Neural progenitor cell (in vitro differentiated cells): Measurements from ENCODE around the gene APLF. TPM values are rescaled to one million over a fixed set of nuclear protein-coding genes. Genes with fewer than 3 reads are reported as not detected.

ENCODE experiments used
- DNase-seq: peaks from one replicate; pipeline ENCODE4 v3.0.0-alpha.2; 2016; ENCODE audit warnings: low spot score
- H2AFZ ChIP-seq: fragments of 200-600 bp; sonication (generic); replicated peaks from 2 replicates; pipeline ENCODE4 v1.6.1; 2016; ENCODE audit warnings: antibody characterized with exemption
- H3F3A ChIP-seq: fragments of 200-600 bp; sonication (generic); 2 replicates; pipeline ENCODE4 v1.6.1; 2016; ENCODE audit warnings: antibody characterized with exemption, low read depth
- H3K27ac ChIP-seq: fragments of 200-600 bp; sonication (generic); 2 replicates; pipeline ENCODE4 v1.5.1; 2016; ENCODE audit warnings: mild to moderate bottlenecking
- H3K27me3 ChIP-seq: fragments of 200-600 bp; sonication (generic); 2 replicates; pipeline ENCODE4 v1.6.1; 2016; ENCODE audit warnings: mild to moderate bottlenecking, moderate library complexity
- H3K36me3 ChIP-seq: fragments of 200-600 bp; sonication (generic); 2 replicates; pipeline ENCODE4 v1.5.1; 2016
- H3K4me1 ChIP-seq: fragments of 200-600 bp; sonication (generic); 2 replicates; pipeline ENCODE4 v1.6.1; 2016; ENCODE audit warnings: mixed run types
- H3K4me2 ChIP-seq: fragments of 200-600 bp; sonication (generic); 2 replicates; pipeline ENCODE4 v1.6.1; 2016
- H3K4me3 ChIP-seq: fragments of 200-600 bp; sonication (generic); 2 replicates; pipeline ENCODE4 v1.5.1; 2016
- H3K79me2 ChIP-seq: fragments of 200-600 bp; sonication (generic); 2 replicates; pipeline ENCODE4 v1.6.1; 2016; ENCODE audit warnings: low read depth
- H3K9ac ChIP-seq: fragments of 200-600 bp; sonication (generic); 2 replicates; pipeline ENCODE4 v1.6.1; 2016
- H3K9me3 ChIP-seq: fragments of 200-600 bp; sonication (generic); 2 replicates; pipeline ENCODE4 v1.5.1; 2016; ENCODE audit warnings: low read depth
- H4K20me1 ChIP-seq: fragments of 200-600 bp; sonication (generic); 2 replicates; pipeline ENCODE4 v1.6.1; 2016; ENCODE audit warnings: low read depth
- H3K27ac Mint-ChIP-seq: 3 replicates; pipeline ENCODE4 v1.8.0; 2021; ENCODE audit warnings: mixed read lengths
- H3K27me3 Mint-ChIP-seq: 2 replicates; pipeline ENCODE4 v1.8.0; 2022; ENCODE audit warnings: low read depth, mild to moderate bottlenecking, inconsistent platforms, moderate library complexity, mixed read lengths; ENCODE audit not compliant: insufficient read depth
- H3K36me3 Mint-ChIP-seq: 3 replicates; pipeline ENCODE4 v1.8.0; 2021; ENCODE audit warnings: mixed read lengths
- H3K4me1 Mint-ChIP-seq: 3 replicates; pipeline ENCODE4 v1.8.0; 2021; ENCODE audit warnings: mixed read lengths
- H3K4me3 Mint-ChIP-seq: 3 replicates; pipeline ENCODE4 v1.8.0; 2021; ENCODE audit warnings: mild to moderate bottlenecking, moderate library complexity, mixed read lengths
- H3K9me3 Mint-ChIP-seq: 3 replicates; pipeline ENCODE4 v1.8.0; 2020; ENCODE audit warnings: mixed read lengths
- EZH2 ChIP-seq: fragments of 200-600 bp; sonication (generic); IDR thresholded peaks from 2 replicates; pipeline ENCODE4 v1.6.1; 2017; ENCODE audit warnings: antibody characterized with exemption, mild to moderate bottlenecking, moderate library complexity
- EZH2phosphoT487 ChIP-seq: fragments of 200-600 bp; sonication (generic); IDR thresholded peaks from 2 replicates; pipeline ENCODE4 v1.6.1; 2017; ENCODE audit warnings: antibody characterized with exemption
- total RNA-seq: library from RNA; depleted of rRNA; stranded (reverse); fragments of >200 nt; gene quantifications from 2 replicates; pipeline ENCODE4 v1.2.3, GENCODE V29; 2015; ENCODE audit warnings: low replicate concordance
- TF ChIP-seq, protein P1 (sequence below): fragments of 200-600 bp; sonication (generic); IDR thresholded peaks from 2 replicates; pipeline ENCODE4 v1.5.1; 2017; ENCODE audit warnings: antibody characterized with exemption, mild to moderate bottlenecking

Gene APLF
- total RNA-seq, 1 donor from 2014 or later = 16.9 TPM

DNA sequence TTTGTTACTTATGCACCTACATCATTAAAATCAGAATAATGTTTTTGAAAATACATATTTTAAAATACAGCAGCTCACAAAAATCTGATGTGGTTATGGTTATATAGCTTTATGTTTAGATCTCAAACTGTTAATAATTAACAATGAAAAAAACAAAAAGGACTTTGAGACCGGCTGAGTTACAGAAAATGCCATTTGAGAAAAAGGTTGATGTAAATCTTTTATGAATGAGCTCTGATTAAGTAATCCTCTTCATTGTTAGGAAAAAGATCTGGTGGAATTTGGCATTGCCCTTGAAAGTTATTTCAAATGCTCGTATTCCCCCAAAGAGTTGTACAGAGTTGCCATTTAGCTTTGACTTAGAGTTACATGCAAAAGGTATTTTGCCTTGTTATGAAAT is 93.2 kb downstream of the APLF start:
- Histone ChIP-seq H4K20me1 (no peaks in the 10 kb centered on the region), H3K4me3 (no peak overlapping the region), H3K9me3 (no peaks in the 10 kb centered on the region), H3K27me3 (no peaks in the 10 kb centered on the region), H2AFZ (no peak overlapping the region), H3K79me2 (no peaks in the 10 kb centered on the region), H3K9ac (no peak overlapping the region), H3K36me3 (no peaks in the 10 kb centered on the region), H3F3A (no peaks in the 10 kb centered on the region), H3K4me2 (no peak overlapping the region), H3K27ac (no peak overlapping the region), H3K4me1 (no peaks in the 10 kb centered on the region)
- Mint-ChIP-seq H3K4me3 (no peak overlapping the region), H3K4me1 (no peaks in the 10 kb centered on the region), H3K27me3 (no peaks in the 10 kb centered on the region), H3K27ac (no peak overlapping the region), H3K9me3 (no peaks in the 10 kb centered on the region), H3K36me3 (no peaks in the 10 kb centered on the region)
- TF ChIP-seq EZH2phosphoT487 (no peak), EZH2 (no peak)
- TF ChIP-seq, protein P1, sequence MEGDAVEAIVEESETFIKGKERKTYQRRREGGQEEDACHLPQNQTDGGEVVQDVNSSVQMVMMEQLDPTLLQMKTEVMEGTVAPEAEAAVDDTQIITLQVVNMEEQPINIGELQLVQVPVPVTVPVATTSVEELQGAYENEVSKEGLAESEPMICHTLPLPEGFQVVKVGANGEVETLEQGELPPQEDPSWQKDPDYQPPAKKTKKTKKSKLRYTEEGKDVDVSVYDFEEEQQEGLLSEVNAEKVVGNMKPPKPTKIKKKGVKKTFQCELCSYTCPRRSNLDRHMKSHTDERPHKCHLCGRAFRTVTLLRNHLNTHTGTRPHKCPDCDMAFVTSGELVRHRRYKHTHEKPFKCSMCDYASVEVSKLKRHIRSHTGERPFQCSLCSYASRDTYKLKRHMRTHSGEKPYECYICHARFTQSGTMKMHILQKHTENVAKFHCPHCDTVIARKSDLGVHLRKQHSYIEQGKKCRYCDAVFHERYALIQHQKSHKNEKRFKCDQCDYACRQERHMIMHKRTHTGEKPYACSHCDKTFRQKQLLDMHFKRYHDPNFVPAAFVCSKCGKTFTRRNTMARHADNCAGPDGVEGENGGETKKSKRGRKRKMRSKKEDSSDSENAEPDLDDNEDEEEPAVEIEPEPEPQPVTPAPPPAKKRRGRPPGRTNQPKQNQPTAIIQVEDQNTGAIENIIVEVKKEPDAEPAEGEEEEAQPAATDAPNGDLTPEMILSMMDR = no peak
- no peak for DNase-seq

DNA sequence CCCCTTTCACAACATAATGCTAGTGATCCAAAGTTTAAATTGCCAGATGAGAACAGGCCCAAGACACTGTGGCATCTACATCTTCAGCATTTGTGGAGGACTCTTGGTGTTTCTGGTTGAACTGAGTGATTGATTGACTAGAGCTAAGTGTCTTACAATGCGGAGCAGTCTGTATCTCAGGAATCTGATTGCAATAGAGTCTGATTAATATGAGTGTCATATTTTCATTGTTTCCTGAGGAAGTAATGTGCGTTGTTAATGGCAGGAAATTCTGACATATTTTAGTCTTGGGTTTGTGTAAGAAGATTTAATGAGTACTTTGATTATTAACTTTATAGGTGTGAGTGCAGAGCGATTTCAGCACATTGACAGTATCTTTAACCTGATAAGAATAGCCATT is 94.0 kb downstream of the APLF start:
- no peaks in the 10 kb centered on the region for H3K9me3 Mint-ChIP-seq
- H2AFZ ChIP-seq = no peak overlapping the region

DNA sequence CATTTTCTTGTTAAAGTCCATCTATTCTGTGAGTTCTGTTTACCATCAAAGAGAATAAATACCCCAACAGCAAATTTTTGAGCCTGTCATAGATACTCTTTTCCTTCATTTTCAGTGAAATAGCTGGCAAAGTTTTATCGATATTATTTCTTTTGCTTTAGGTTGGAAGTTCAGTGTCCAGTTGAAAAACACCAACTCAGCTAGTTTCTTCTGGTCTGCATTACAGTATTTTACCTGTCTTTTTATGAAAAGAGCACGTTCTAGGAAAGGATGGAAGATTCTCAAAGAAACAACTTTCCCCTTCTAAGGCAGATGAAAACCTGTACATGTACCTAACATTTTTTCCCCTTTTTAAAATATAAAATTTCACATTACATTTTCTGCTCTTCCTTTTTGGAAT is 95.5 kb downstream of the APLF start:
- H3K27ac Mint-ChIP-seq = no peak overlapping the region

More for the DNA sequence above, 94.0 kb downstream of the APLF start:
- Mint-ChIP-seq H3K27ac (no peak overlapping the region), H3K4me1 (no peaks in the 10 kb centered on the region), H3K4me3 (no peak overlapping the region), H3K36me3 (no peaks in the 10 kb centered on the region), H3K27me3 (no peaks in the 10 kb centered on the region)
- Histone ChIP-seq H3K27me3 (no peaks in the 10 kb centered on the region), H3K9me3 (no peaks in the 10 kb centered on the region), H3K4me3 (no peak overlapping the region), H3F3A (no peaks in the 10 kb centered on the region), H3K27ac (no peak overlapping the region), H3K4me2 (no peak overlapping the region), H3K79me2 (no peaks in the 10 kb centered on the region), H3K36me3 (no peaks in the 10 kb centered on the region), H4K20me1 (no peaks in the 10 kb centered on the region), H3K9ac (no peak overlapping the region), H3K4me1 (no peaks in the 10 kb centered on the region)
- TF ChIP-seq, protein P1 = no peak
- no peak for DNase-seq

More for the DNA sequence above, 95.5 kb downstream of the APLF start:
- Histone ChIP-seq H3K9me3 (no peaks in the 10 kb centered on the region), H3K4me2 (no peak overlapping the region), H4K20me1 (no peaks in the 10 kb centered on the region), H3K79me2 (no peaks in the 10 kb centered on the region), H3K4me3 (no peak overlapping the region), H3K36me3 (no peaks in the 10 kb centered on the region), H3F3A (no peaks in the 10 kb centered on the region), H3K9ac (no peak overlapping the region), H2AFZ (no peak overlapping the region), H3K4me1 (no peaks in the 10 kb centered on the region), H3K27ac (no peak overlapping the region), H3K27me3 (no peaks in the 10 kb centered on the region)
- Mint-ChIP-seq H3K36me3 (no peaks in the 10 kb centered on the region), H3K9me3 (no peaks in the 10 kb centered on the region), H3K27me3 (no peaks in the 10 kb centered on the region), H3K4me3 (no peak overlapping the region), H3K4me1 (no peaks in the 10 kb centered on the region)
- no peak for DNase-seq
- TF ChIP-seq EZH2phosphoT487 (no peak), EZH2 (no peak)
- TF ChIP-seq, protein P1 = no peak
